HEK293 (cell line): ENCODE results near the gene SIL1.

Experiments
- ZFP37 ChIP-seq: fragments of 450-650 bp; formaldehyde crosslinking; IDR thresholded peaks from 2 replicates; pipeline ENCODE4 v1.5.1; 2016; ENCODE audit warnings: missing biosample characterization, missing genetic modification characterization
- ZNF175 ChIP-seq: fragments of 450-650 bp; formaldehyde crosslinking; IDR thresholded peaks from 2 replicates; pipeline ENCODE4 v1.5.1; 2016; ENCODE audit warnings: missing biosample characterization, missing genetic modification characterization
- ZNF350 ChIP-seq: fragments of 450-650 bp; formaldehyde crosslinking; IDR thresholded peaks from 2 replicates; pipeline ENCODE4 v1.5.0; 2017; ENCODE audit warnings: missing biosample characterization, mild to moderate bottlenecking, missing genetic modification characterization
- ZNF558 ChIP-seq: fragments of 450-650 bp; formaldehyde crosslinking; IDR thresholded peaks from 2 replicates; pipeline ENCODE4 v1.5.1; 2016; ENCODE audit warnings: missing biosample characterization, missing genetic modification characterization
- ZNF654 ChIP-seq: fragments of 450-650 bp; formaldehyde crosslinking; IDR thresholded peaks from 2 replicates; pipeline ENCODE4 v1.5.1; 2016; ENCODE audit warnings: low read depth, missing biosample characterization, missing genetic modification characterization
- ZNF660 ChIP-seq: fragments of 450-650 bp; IDR thresholded peaks from 2 replicates; pipeline ENCODE4 v1.5.1; 2018; ENCODE audit warnings: missing biosample characterization, mild to moderate bottlenecking, missing genetic modification characterization
- TF ChIP-seq, protein P1 (sequence below): fragments of 450-650 bp; formaldehyde crosslinking; IDR thresholded peaks from 2 replicates; pipeline ENCODE4 v1.5.1; 2016; ENCODE audit warnings: missing biosample characterization, missing genetic modification characterization
- TF ChIP-seq, protein P2 (sequence below): fragments of 450-650 bp; formaldehyde crosslinking; IDR thresholded peaks from 2 replicates; pipeline ENCODE4 v1.5.1; 2017; ENCODE audit warnings: missing biosample characterization, mild to moderate bottlenecking, missing genetic modification characterization, moderate library complexity
- TF ChIP-seq, protein P3 (sequence below): fragments of 450-650 bp; formaldehyde crosslinking; IDR thresholded peaks from 2 replicates; pipeline ENCODE4 v1.5.1; 2016; ENCODE audit warnings: missing biosample characterization, missing genetic modification characterization
- TF ChIP-seq, protein P4 (sequence below): fragments of 450-650 bp; formaldehyde crosslinking; optimal IDR thresholded peaks from 2 replicates; pipeline ENCODE3; 2016; ENCODE audit warnings: missing biosample characterization, mild to moderate bottlenecking, missing genetic modification characterization

DNA sequence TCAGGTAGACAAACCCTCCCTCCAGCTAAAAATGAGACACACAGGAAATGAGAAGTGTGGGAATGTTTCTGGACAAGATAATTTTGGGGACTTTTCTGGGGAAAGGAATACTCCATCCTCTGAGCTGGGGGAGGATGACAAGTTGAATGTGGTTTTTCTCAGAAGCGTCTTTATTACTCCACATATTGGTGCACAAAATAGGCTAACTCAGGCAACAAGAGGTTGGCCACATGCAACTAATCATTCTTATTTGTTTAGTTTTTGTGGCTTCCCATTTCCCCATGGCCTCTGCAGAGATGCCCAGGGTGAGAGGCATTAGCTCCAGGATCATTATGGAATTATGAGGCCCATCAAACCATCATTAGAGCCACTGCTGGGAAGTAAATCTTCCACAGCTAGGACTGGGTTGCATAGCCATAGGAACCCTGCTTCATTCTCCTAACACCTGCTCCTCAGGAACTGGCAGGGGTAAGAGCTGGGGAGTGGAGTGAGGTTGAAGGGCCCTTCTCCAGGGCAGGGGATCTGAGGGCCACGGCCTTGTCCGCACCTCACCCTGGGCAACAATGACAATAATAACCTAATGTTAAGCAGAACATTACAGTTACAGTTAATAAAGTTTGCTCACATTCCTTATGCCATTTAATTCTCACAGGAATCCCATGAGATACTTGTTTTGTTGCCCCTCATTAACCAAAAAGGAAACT lies 9.3 kb upstream of the SIL1 start:
- no peak for TF ChIP-seq ZFP37 (tag by site-specific recombination)
- TF ChIP-seq, protein P1, sequence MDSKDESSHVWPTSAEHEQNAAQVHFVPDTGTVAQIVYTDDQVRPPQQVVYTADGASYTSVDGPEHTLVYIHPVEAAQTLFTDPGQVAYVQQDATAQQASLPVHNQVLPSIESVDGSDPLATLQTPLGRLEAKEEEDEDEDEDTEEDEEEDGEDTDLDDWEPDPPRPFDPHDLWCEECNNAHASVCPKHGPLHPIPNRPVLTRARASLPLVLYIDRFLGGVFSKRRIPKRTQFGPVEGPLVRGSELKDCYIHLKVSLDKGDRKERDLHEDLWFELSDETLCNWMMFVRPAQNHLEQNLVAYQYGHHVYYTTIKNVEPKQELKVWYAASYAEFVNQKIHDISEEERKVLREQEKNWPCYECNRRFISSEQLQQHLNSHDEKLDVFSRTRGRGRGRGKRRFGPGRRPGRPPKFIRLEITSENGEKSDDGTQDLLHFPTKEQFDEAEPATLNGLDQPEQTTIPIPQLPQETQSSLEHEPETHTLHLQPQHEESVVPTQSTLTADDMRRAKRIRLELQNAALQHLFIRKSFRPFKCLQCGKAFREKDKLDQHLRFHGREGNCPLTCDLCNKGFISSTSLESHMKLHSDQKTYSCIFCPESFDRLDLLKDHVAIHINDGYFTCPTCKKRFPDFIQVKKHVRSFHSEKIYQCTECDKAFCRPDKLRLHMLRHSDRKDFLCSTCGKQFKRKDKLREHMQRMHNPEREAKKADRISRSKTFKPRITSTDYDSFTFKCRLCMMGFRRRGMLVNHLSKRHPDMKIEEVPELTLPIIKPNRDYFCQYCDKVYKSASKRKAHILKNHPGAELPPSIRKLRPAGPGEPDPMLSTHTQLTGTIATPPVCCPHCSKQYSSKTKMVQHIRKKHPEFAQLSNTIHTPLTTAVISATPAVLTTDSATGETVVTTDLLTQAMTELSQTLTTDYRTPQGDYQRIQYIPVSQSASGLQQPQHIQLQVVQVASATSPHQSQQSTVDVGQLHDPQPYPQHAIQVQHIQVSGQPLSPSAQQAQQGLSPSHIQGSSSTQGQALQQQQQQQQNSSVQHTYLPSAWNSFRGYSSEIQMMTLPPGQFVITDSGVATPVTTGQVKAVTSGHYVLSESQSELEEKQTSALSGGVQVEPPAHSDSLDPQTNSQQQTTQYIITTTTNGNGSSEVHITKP = no peak
- TF ChIP-seq, protein P2, sequence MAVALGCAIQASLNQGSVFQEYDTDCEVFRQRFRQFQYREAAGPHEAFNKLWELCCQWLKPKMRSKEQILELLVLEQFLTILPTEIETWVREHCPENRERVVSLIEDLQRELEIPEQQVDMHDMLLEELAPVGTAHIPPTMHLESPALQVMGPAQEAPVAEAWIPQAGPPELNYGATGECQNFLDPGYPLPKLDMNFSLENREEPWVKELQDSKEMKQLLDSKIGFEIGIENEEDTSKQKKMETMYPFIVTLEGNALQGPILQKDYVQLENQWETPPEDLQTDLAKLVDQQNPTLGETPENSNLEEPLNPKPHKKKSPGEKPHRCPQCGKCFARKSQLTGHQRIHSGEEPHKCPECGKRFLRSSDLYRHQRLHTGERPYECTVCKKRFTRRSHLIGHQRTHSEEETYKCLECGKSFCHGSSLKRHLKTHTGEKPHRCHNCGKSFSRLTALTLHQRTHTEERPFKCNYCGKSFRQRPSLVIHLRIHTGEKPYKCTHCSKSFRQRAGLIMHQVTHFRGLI (tag by site-specific recombination) = peak; percentile 64; the same call in 1 of the 2 replicates
- TF ChIP-seq ZNF175 (tag by site-specific recombination) = no peak
- TF ChIP-seq ZNF558 = no peak
- TF ChIP-seq, protein P3, sequence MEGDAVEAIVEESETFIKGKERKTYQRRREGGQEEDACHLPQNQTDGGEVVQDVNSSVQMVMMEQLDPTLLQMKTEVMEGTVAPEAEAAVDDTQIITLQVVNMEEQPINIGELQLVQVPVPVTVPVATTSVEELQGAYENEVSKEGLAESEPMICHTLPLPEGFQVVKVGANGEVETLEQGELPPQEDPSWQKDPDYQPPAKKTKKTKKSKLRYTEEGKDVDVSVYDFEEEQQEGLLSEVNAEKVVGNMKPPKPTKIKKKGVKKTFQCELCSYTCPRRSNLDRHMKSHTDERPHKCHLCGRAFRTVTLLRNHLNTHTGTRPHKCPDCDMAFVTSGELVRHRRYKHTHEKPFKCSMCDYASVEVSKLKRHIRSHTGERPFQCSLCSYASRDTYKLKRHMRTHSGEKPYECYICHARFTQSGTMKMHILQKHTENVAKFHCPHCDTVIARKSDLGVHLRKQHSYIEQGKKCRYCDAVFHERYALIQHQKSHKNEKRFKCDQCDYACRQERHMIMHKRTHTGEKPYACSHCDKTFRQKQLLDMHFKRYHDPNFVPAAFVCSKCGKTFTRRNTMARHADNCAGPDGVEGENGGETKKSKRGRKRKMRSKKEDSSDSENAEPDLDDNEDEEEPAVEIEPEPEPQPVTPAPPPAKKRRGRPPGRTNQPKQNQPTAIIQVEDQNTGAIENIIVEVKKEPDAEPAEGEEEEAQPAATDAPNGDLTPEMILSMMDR (tag by site-specific recombination) = no peak
- no peak for TF ChIP-seq ZNF350
- TF ChIP-seq ZNF654 (tag by site-specific recombination) = no peak
- TF ChIP-seq, protein P4, sequence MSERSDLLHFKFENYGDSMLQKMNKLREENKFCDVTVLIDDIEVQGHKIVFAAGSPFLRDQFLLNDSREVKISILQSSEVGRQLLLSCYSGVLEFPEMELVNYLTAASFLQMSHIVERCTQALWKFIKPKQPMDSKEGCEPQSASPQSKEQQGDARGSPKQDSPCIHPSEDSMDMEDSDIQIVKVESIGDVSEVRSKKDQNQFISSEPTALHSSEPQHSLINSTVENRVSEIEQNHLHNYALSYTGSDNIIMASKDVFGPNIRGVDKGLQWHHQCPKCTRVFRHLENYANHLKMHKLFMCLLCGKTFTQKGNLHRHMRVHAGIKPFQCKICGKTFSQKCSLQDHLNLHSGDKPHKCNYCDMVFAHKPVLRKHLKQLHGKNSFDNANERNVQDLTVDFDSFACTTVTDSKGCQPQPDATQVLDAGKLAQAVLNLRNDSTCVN (tag by site-specific recombination) = no peak
- TF ChIP-seq ZNF660 (tag by site-specific recombination) = no peak
